GM23338 (cell line): ENCODE results near the gene GAL3ST1. TPM values are rescaled to one million over a fixed set of nuclear protein-coding genes. Genes with fewer than 3 reads are reported as not detected.

Experiments used
- ATAC-seq: fragments of 200-7000 bp; cut with Tn5 transposase; 3 replicates; pipeline ENCODE4 v1.9.1; 2020
- DNase-seq: peaks from one replicate; pipeline ENCODE4 v3.0.0-alpha.2; 2015; ENCODE audit warnings: low spot score
- H2AFZ ChIP-seq: fragments of 200-600 bp; sonication (generic); 2 replicates; pipeline ENCODE4 v1.8.0; 2016; ENCODE audit warnings: antibody characterized with exemption, mild to moderate bottlenecking, moderate library complexity
- H3F3A ChIP-seq: fragments of 200-600 bp; sonication (generic); replicated peaks from 2 replicates; pipeline ENCODE4 v1.8.0; 2017; ENCODE audit warnings: antibody characterized with exemption, mixed run types, low read depth
- H3K27ac ChIP-seq: fragments of 200-600 bp; sonication (generic); 2 replicates; pipeline ENCODE4 v1.6.1; 2016; ENCODE audit warnings: low read depth
- H3K27me3 ChIP-seq: fragments of 200-600 bp; sonication (generic); 2 replicates; pipeline ENCODE4 v1.8.0; 2016; ENCODE audit warnings: mild to moderate bottlenecking, mixed run types, moderate library complexity; ENCODE audit not compliant: insufficient read depth
- H3K36me3 ChIP-seq: fragments of 200-600 bp; sonication (generic); 2 replicates; pipeline ENCODE4 v1.8.0; 2016; ENCODE audit warnings: mild to moderate bottlenecking; ENCODE audit not compliant: insufficient read depth
- H3K4me1 ChIP-seq: fragments of 200-600 bp; sonication (generic); 2 replicates; pipeline ENCODE4 v1.8.0; 2016; ENCODE audit warnings: mild to moderate bottlenecking, moderate library complexity; ENCODE audit not compliant: insufficient read depth
- H3K4me2 ChIP-seq: fragments of 200-600 bp; sonication (generic); 2 replicates; pipeline ENCODE4 v1.7.1; 2017; ENCODE audit warnings: mixed run types
- H3K4me3 ChIP-seq: fragments of 200-600 bp; sonication (generic); 2 replicates; pipeline ENCODE4 v1.6.1; 2016; ENCODE audit warnings: mixed run types
- H3K79me2 ChIP-seq: fragments of 200-600 bp; sonication (generic); replicated peaks from 2 replicates; pipeline ENCODE4 v1.8.0; 2017; ENCODE audit warnings: mild to moderate bottlenecking; ENCODE audit not compliant: insufficient read depth
- H3K9me2 ChIP-seq: fragments of 200-600 bp; sonication (generic); 2 replicates; pipeline ENCODE4 v1.8.0; 2017; ENCODE audit not compliant: insufficient read depth
- H4K20me1 ChIP-seq: fragments of 200-600 bp; sonication (generic); replicated peaks from 2 replicates; pipeline ENCODE4 v1.8.0; 2017; ENCODE audit warnings: mild to moderate bottlenecking; ENCODE audit not compliant: insufficient read depth
- H3K27ac Mint-ChIP-seq: 2 replicates; pipeline ENCODE4 v1.8.0; 2020; ENCODE audit warnings: inconsistent platforms, mild to moderate bottlenecking, moderate library complexity, mixed read lengths
- H3K27me3 Mint-ChIP-seq: 3 replicates; pipeline ENCODE4 v1.8.0; 2022; ENCODE audit warnings: low read depth, mild to moderate bottlenecking, moderate library complexity, mixed read lengths, inconsistent platforms; ENCODE audit not compliant: insufficient read depth, poor library complexity
- H3K36me3 Mint-ChIP-seq: 3 replicates; pipeline ENCODE4 v1.8.0; 2021; ENCODE audit warnings: low read depth, mild to moderate bottlenecking, inconsistent platforms, moderate library complexity, mixed read lengths
- H3K4me1 Mint-ChIP-seq: 3 replicates; pipeline ENCODE4 v1.8.0; 2020; ENCODE audit warnings: mild to moderate bottlenecking, inconsistent platforms, mixed read lengths
- H3K4me3 Mint-ChIP-seq: 3 replicates; pipeline ENCODE4 v1.8.0; 2021; ENCODE audit warnings: moderate library complexity, mild to moderate bottlenecking, inconsistent platforms, mixed read lengths
- H3K9me3 Mint-ChIP-seq: 3 replicates; pipeline ENCODE4 v1.8.0; 2020; ENCODE audit warnings: moderate library complexity, mild to moderate bottlenecking, inconsistent platforms, mixed read lengths
- CREB1 ChIP-seq: fragments of 250-450 bp; sonication (Bioruptor Pico); IDR thresholded peaks from 2 replicates; pipeline ENCODE4 v1.5.0; 2020; ENCODE audit warnings: low read depth, mild to moderate bottlenecking, moderate library complexity
- CTCF ChIP-seq, 2 experiments: fragments of 200-600 bp in 1 of 2; sonication (generic) in 1 of 2; conservative IDR thresholded peaks; 2 replicates each; pipeline versions ENCODE4 v1.5.1 to v1.6.1; 2016 to 2017; ENCODE audit warnings: antibody characterized with exemption in 2 of 2, low read depth in 2 of 2, mild to moderate bottlenecking in 2 of 2, moderate library complexity in 1 of 2
- ETS1 ChIP-seq: IDR thresholded peaks from 2 replicates; pipeline ENCODE4 v1.6.1; 2016; ENCODE audit warnings: antibody characterized with exemption
- EZH2 ChIP-seq: fragments of 200-600 bp; sonication (generic); IDR thresholded peaks from one replicate; pipeline ENCODE4 v1.8.0; 2017; ENCODE audit warnings: antibody characterized with exemption, mild to moderate bottlenecking, low read depth; ENCODE audit not compliant: unreplicated experiment
- EZH2phosphoT487 ChIP-seq: fragments of 200-600 bp; sonication (generic); IDR thresholded peaks from one replicate; pipeline ENCODE4 v1.8.1; 2018; ENCODE audit warnings: antibody characterized with exemption; ENCODE audit not compliant: unreplicated experiment
- JUNB ChIP-seq: IDR thresholded peaks from one replicate; pipeline ENCODE4 v1.6.1; 2016; ENCODE audit warnings: antibody characterized with exemption; ENCODE audit not compliant: unreplicated experiment
- NANOG ChIP-seq: IDR thresholded peaks from 2 replicates; pipeline ENCODE4 v1.6.1; 2016; ENCODE audit warnings: antibody characterized with exemption, borderline replicate concordance
- POLR2AphosphoS5 ChIP-seq: IDR thresholded peaks from 2 replicates; pipeline ENCODE4 v1.6.1; 2016; ENCODE audit warnings: antibody characterized with exemption, low read depth
- REST ChIP-seq: IDR thresholded peaks from one replicate; pipeline ENCODE4 v1.6.1; 2018; ENCODE audit warnings: antibody characterized with exemption; ENCODE audit not compliant: unreplicated experiment
- STAT1 ChIP-seq: IDR thresholded peaks from one replicate; pipeline ENCODE4 v1.6.1; 2016; ENCODE audit warnings: antibody characterized with exemption; ENCODE audit not compliant: unreplicated experiment
- ZNF114 ChIP-seq: fragments of 250-450 bp; sonication (Bioruptor Pico); IDR thresholded peaks from 2 replicates; pipeline ENCODE4 v1.5.0; 2020; ENCODE audit warnings: mild to moderate bottlenecking, moderate library complexity
- ZNF331 ChIP-seq: fragments of 250-450 bp; sonication (Bioruptor Pico); IDR thresholded peaks from 2 replicates; pipeline ENCODE4 v1.5.0; 2020; ENCODE audit warnings: low read depth, mild to moderate bottlenecking, moderate library complexity
- ZNF462 ChIP-seq: fragments of 250-450 bp; sonication (Bioruptor Pico); IDR thresholded peaks from 2 replicates; pipeline ENCODE4 v1.5.0; 2020; ENCODE audit warnings: mild to moderate bottlenecking, moderate library complexity
- polyA plus RNA-seq: library from polyadenylated mRNA; unstranded; fragments of >200 nt; fragmentation: Nextera tagmentation; extraction: Ambion mirVana; gene quantifications from 2 replicates; pipeline ENCODE4 v1.2.1, GENCODE V29; 2016
- total RNA-seq: library from RNA; depleted of rRNA; stranded (reverse); fragments of >200 nt; shearing (Covaris generic); gene quantifications from 2 replicates; pipeline ENCODE4 v1.2.3, GENCODE V29; 2014

GAL3ST1 gene
- total and polyA plus RNA-seq, 2 experiments from 2014 or later, result 8.2 to 13.3 TPM

- no peaks in the 10 kb centered on the region for H3K79me2 ChIP-seq
- H3K36me3 ChIP-seq, result no peaks in the 10 kb centered on the region
- TF ChIP-seq CTCF (conservative IDR thresholded peaks at IDR 0.05; ENCODE audit: low read depth in 2 of 2) (no peak), NANOG (no peak), ETS1 (no peak), EZH2 (no peak), STAT1 (no peak), EZH2phosphoT487 (no peak), ZNF462 (CRISPR knock-in tag) (no peak), POLR2AphosphoS5 (no peak), JUNB (no peak), ZNF331 (CRISPR knock-in tag) (no peak), ZNF114 (CRISPR knock-in tag) (no peak), REST (no peak), CREB1 (CRISPR knock-in tag) (no peak)
- no peaks in the 10 kb centered on the region for H3K4me1 Mint-ChIP-seq
- no peak overlapping the region for H3K27ac ChIP-seq
- H3K27me3 Mint-ChIP-seq, result no peaks in the 10 kb centered on the region
- H3K4me2 ChIP-seq, result no peak overlapping the region
- H3F3A ChIP-seq, result no peaks in the 10 kb centered on the region
- ATAC-seq (no peak), DNase-seq (no peak)
- no peaks in the 10 kb centered on the region for H3K4me1 ChIP-seq
- peaks cover 6% of the 10 kb centered on the region; the same call in 2 of the 3 replicates for H3K9me3 Mint-ChIP-seq
- no peak overlapping the region for H3K4me3 ChIP-seq
- H2AFZ ChIP-seq, result no peak overlapping the region
- no peaks in the 10 kb centered on the region; the same call in 1 of the 2 replicates for H3K9me2 ChIP-seq
- H3K36me3 Mint-ChIP-seq, result no peaks in the 10 kb centered on the region
- no peak overlapping the region for H3K27ac Mint-ChIP-seq
- no peak overlapping the region for H3K4me3 Mint-ChIP-seq
- no peaks in the 10 kb centered on the region for H3K27me3 ChIP-seq
- H4K20me1 ChIP-seq, result no peaks in the 10 kb centered on the region
Observed at GRCh38 chr22:30513462-30513861, 61.0 kb downstream of the GAL3ST1 start.
